ENCODE measurements around the gene MGMT.

- TF ChIP-seq, protein P1, sequence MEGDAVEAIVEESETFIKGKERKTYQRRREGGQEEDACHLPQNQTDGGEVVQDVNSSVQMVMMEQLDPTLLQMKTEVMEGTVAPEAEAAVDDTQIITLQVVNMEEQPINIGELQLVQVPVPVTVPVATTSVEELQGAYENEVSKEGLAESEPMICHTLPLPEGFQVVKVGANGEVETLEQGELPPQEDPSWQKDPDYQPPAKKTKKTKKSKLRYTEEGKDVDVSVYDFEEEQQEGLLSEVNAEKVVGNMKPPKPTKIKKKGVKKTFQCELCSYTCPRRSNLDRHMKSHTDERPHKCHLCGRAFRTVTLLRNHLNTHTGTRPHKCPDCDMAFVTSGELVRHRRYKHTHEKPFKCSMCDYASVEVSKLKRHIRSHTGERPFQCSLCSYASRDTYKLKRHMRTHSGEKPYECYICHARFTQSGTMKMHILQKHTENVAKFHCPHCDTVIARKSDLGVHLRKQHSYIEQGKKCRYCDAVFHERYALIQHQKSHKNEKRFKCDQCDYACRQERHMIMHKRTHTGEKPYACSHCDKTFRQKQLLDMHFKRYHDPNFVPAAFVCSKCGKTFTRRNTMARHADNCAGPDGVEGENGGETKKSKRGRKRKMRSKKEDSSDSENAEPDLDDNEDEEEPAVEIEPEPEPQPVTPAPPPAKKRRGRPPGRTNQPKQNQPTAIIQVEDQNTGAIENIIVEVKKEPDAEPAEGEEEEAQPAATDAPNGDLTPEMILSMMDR (IDR thresholded peaks at IDR 0.05) = no peak
- TF ChIP-seq POLR2A (IDR thresholded peaks at IDR 0.05) (no peak), EP300 (IDR thresholded peaks at IDR 0.05) (no peak), POLR2AphosphoS5 (IDR thresholded peaks at IDR 0.05) (no peak)
Observed at GRCh38 chr10:129541200-129541599, 74.2 kb downstream of the MGMT start.
